MCF 10A (cell line): ENCODE measurements around the gene CRYBA1. TPM values are rescaled to one million over a fixed set of nuclear protein-coding genes. Genes with fewer than 3 reads are reported as not detected.
A peak's percentile ranks its signal among the peaks of the same experiment; 100 is the strongest.

Source experiments
- BruUV-seq: library from RNA; stranded (reverse); fragments of 400-500 nt; replicated peaks from 2 replicates; lab custom pipeline; 2021; lab: Mats Ljungman, UMichigan
- CTCF ChIA-PET: fragments of 300-600 bp; sonication (Branson Sonifier 250); formaldehyde crosslinking; extraction: SDS; loops from one replicate; lab custom pipeline; 2021; ENCODE audit warnings: antibody characterized with exemption, inconsistent platforms; lab: Yijun Ruan, JAX
- POLR2A ChIA-PET: fragments of 300-600, 350-650 bp; sonication (Branson Sonifier 250); formaldehyde crosslinking; extraction: SDS; loops from one replicate; lab custom pipeline; 2020; ENCODE audit warnings: antibody characterized with exemption, inconsistent platforms; lab: Yijun Ruan, JAX
- DNase-seq: peaks from one replicate; pipeline ENCODE4 v3.0.0-alpha.2; 2018; ENCODE audit not compliant: unreplicated experiment
- H3K27ac Mint-ChIP-seq: one replicate; pipeline ENCODE4 v1.8.0; 2022; ENCODE audit warnings: mild to moderate bottlenecking, low read depth, mixed read lengths; ENCODE audit not compliant: unreplicated experiment
- H3K27me3 Mint-ChIP-seq: one replicate; pipeline ENCODE4 v1.8.0; 2022; ENCODE audit warnings: mixed read lengths; ENCODE audit not compliant: insufficient read depth, unreplicated experiment
- H3K36me3 Mint-ChIP-seq: one replicate; pipeline ENCODE4 v1.8.0; 2022; ENCODE audit warnings: mild to moderate bottlenecking, moderate library complexity, mixed read lengths; ENCODE audit not compliant: insufficient read depth, unreplicated experiment
- H3K4me1 Mint-ChIP-seq: one replicate; pipeline ENCODE4 v1.8.0; 2022; ENCODE audit warnings: mixed read lengths; ENCODE audit not compliant: insufficient read depth, unreplicated experiment
- H3K4me3 Mint-ChIP-seq: one replicate; pipeline ENCODE4 v1.8.0; 2022; ENCODE audit warnings: mild to moderate bottlenecking, moderate library complexity, mixed read lengths; ENCODE audit not compliant: unreplicated experiment
- H3K9me3 Mint-ChIP-seq: one replicate; pipeline ENCODE4 v1.8.0; 2022; ENCODE audit warnings: mixed read lengths; ENCODE audit not compliant: unreplicated experiment
- intact Hi-C: fragments of 100-400 bp; cut with micrococcal nuclease; formaldehyde crosslinking; loops from 2 replicates; pipeline ENCODE4 v1.14.1; 2022
- total RNA-seq: library from RNA; stranded (reverse); gene quantifications from 2 replicates; pipeline ENCODE4 v1.2.3, GENCODE V29; 2022
- TF ChIP-seq, protein P1 (sequence below): fragments of 200-600 bp; IDR thresholded peaks from one replicate; pipeline ENCODE4 v1.8.0; 2022; ENCODE audit warnings: antibody characterized with exemption, mild to moderate bottlenecking; ENCODE audit not compliant: unreplicated experiment

Gene CRYBA1
- total RNA-seq, 1 experiment from 2014 or later: not detected

DNA sequence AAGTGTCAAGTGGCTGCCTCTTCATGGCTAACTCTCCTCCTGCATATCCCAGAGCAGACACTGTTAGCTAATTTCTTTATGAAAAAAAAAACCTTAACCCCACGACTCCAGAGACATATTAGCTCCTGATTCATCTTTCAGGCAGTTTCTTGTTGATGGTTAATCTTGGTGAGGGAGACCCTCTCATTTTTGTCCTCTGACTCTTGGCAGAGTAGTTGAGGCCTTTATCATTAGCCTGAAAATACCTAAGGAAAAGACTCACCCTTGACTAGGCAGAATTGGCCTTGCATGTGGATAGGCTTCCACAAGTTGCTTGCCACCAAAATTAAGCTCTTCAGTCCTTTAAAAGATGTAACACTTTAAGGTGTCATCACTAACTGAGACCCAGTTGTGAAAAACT lies 4.0 kb downstream of the CRYBA1 start:
- TF ChIP-seq, protein P1, sequence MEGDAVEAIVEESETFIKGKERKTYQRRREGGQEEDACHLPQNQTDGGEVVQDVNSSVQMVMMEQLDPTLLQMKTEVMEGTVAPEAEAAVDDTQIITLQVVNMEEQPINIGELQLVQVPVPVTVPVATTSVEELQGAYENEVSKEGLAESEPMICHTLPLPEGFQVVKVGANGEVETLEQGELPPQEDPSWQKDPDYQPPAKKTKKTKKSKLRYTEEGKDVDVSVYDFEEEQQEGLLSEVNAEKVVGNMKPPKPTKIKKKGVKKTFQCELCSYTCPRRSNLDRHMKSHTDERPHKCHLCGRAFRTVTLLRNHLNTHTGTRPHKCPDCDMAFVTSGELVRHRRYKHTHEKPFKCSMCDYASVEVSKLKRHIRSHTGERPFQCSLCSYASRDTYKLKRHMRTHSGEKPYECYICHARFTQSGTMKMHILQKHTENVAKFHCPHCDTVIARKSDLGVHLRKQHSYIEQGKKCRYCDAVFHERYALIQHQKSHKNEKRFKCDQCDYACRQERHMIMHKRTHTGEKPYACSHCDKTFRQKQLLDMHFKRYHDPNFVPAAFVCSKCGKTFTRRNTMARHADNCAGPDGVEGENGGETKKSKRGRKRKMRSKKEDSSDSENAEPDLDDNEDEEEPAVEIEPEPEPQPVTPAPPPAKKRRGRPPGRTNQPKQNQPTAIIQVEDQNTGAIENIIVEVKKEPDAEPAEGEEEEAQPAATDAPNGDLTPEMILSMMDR: no peak
- no TSS peak for BruUV-seq
- DNase-seq: no peak
- peaks cover 30% of the 10 kb centered on the region for H3K36me3 Mint-ChIP-seq
- no peak overlapping the region for H3K4me3 Mint-ChIP-seq
- CTCF ChIA-PET: interaction anchor here (0.7 to 4.1 kb wide), 12 partner anchors 8 to 132 kb away, joined by 3 to 18 read pairs (median 4); partner anchors contain the start of gene MYO18A
- H3K4me1 Mint-ChIP-seq: peaks cover 23% of the 10 kb centered on the region
- H3K27ac Mint-ChIP-seq: no peak overlapping the region
- no peaks in the 10 kb centered on the region for H3K27me3 Mint-ChIP-seq
- H3K9me3 Mint-ChIP-seq: no peaks in the 10 kb centered on the region
- intact Hi-C loops: no loop called here
- POLR2A ChIA-PET: interaction anchor here (0.6 to 3.7 kb wide), 5 partner anchors 10 to 681 kb away, joined by 3 to 33 read pairs (median 5); no protein-coding TSS in a partner anchor

DNA sequence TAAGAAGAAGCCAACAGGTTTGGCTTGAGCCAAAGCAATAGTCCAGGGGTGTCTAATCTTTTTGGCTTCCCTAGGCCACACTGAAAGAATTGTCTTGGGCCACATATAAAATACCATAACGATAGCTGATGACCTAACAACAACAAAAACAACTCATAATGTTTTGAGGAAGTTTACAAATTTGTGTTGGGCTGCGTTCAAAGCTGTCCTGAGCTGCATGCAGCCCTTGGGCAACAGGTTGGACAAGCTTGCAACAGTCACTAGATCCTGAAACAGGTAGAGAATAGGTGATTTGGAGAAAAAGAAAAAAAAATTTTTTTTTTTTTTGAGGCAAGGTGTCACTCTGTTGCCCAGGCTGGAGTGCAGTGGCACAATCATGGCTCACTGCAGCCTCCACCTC lies 4.5 kb downstream of the CRYBA1 start:
- POLR2A ChIA-PET: interaction anchor here (0.6 to 3.7 kb wide), 6 partner anchors 11 to 681 kb away, joined by 3 to 33 read pairs (median 4); no protein-coding TSS in a partner anchor
- CTCF ChIA-PET: interaction anchor here (0.7 to 4.1 kb wide), 13 partner anchors 9 to 414 kb away, joined by 3 to 18 read pairs (median 4); partner anchors contain the start of gene MYO18A
- no peak for DNase-seq
- Mint-ChIP-seq H3K4me3 (no peak overlapping the region), H3K4me1 (peaks cover 23% of the 10 kb centered on the region), H3K27ac (no peak overlapping the region), H3K27me3 (no peaks in the 10 kb centered on the region), H3K36me3 (peaks cover 34% of the 10 kb centered on the region), H3K9me3 (no peaks in the 10 kb centered on the region)
- TF ChIP-seq, protein P1: no peak
- BruUV-seq: no TSS peak
- intact Hi-C loops: no loop called here

DNA sequence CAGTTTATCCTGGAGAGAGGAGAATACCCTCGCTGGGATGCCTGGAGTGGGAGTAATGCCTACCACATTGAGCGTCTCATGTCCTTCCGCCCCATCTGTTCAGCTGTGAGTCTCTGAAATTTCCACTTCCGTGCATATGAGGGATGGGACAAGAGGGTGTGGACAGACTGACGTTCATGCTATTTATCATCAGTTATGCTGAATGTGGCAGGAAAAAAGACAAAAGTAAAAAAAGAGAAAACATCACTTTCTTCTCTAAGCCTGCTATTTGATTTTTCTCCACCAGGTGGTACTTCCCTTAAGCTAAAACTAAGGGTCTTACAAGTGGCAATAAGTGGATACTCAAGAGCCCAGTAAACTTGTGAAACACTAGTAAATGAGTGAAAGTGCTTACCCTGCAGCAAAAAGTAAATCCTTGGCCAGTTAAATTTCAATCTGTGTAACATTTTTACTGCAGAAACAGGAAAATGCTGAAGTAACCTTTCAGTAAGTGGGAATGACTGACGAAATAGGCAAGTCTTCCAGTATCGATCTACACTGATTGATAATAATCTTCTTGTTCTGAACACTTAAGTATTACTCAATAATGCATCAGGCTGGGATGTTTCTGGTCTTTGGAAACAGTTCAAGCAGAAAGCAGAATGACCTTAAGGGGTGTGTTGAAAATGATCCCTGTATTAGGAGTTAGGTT lies 5.6 kb downstream of the CRYBA1 start:
- Mint-ChIP-seq H3K4me3 (no peak overlapping the region), H3K36me3 (peaks cover 34% of the 10 kb centered on the region), H3K27me3 (no peaks in the 10 kb centered on the region), H3K4me1 (peaks cover 30% of the 10 kb centered on the region), H3K27ac (peak overlapping the region; percentile 22), H3K9me3 (no peaks in the 10 kb centered on the region)
- ChIA-PET POLR2A (interaction anchor here (0.6 to 3.7 kb wide), 4 partner anchors 12 to 329 kb away, joined by 3 to 33 read pairs (median 4); no protein-coding TSS in a partner anchor), CTCF (interaction anchor here (0.9 to 4.1 kb wide), 6 partner anchors 10 to 38 kb away, joined by 3 to 18 read pairs (median 3); no protein-coding TSS in a partner anchor)
- BruUV-seq: no TSS peak
- no peak for DNase-seq
- intact Hi-C loops: no loop called here
- TF ChIP-seq, protein P1: peak; percentile 62

DNA sequence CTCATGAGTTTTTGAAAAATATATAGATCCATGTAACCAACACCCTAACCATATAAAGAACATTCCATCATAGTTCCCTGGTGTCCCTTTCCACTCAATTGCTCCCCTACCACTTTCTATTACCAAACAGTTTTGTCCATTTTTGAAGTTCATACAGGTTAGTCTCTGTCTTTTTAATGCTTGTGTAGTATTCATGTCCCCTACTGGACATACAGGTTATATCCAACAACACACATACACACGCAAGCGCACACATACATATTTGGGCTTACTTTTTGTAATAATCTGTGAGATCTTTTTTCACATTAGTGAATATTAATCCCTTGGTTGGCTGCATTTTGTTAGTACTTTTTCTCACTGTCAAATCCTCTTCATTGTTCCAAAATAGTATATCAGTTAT lies 6.4 kb downstream of the CRYBA1 start:
- POLR2A ChIA-PET: no interaction called here
- BruUV-seq: TSS peak; percentile 6
- Mint-ChIP-seq H3K9me3 (no peaks in the 10 kb centered on the region), H3K27ac (peak overlapping the region; percentile 22), H3K27me3 (no peaks in the 10 kb centered on the region), H3K4me1 (peaks cover 38% of the 10 kb centered on the region), H3K4me3 (no peak overlapping the region), H3K36me3 (peaks cover 40% of the 10 kb centered on the region)
- DNase-seq: no peak
- intact Hi-C loops: no loop called here
- CTCF ChIA-PET: no interaction called here
- TF ChIP-seq, protein P1: no peak
